PFSK-1 (cell line): Measurements from ENCODE around the gene ZKSCAN1.

Experiments used
- FOXP2 ChIP-seq: optimal IDR thresholded peaks from 2 replicates; pipeline ENCODE3; 2011; ENCODE audit warnings: borderline replicate concordance, control low read depth, inconsistent platforms; ENCODE audit not compliant: insufficient read depth; ENCODE audit errors: extremely low read length, extremely low read depth
- POLR2AphosphoS5 ChIP-seq: IDR thresholded peaks from 2 replicates; pipeline ENCODE4 v1.6.1; 2012; ENCODE audit warnings: low read depth, mild to moderate bottlenecking, control low read depth, low read length, moderate library complexity
- TAF1 ChIP-seq: IDR thresholded peaks from 2 replicates; pipeline ENCODE4 v1.6.1; 2012; ENCODE audit warnings: low read length, control low read depth, borderline replicate concordance; ENCODE audit not compliant: insufficient read depth

DNA sequence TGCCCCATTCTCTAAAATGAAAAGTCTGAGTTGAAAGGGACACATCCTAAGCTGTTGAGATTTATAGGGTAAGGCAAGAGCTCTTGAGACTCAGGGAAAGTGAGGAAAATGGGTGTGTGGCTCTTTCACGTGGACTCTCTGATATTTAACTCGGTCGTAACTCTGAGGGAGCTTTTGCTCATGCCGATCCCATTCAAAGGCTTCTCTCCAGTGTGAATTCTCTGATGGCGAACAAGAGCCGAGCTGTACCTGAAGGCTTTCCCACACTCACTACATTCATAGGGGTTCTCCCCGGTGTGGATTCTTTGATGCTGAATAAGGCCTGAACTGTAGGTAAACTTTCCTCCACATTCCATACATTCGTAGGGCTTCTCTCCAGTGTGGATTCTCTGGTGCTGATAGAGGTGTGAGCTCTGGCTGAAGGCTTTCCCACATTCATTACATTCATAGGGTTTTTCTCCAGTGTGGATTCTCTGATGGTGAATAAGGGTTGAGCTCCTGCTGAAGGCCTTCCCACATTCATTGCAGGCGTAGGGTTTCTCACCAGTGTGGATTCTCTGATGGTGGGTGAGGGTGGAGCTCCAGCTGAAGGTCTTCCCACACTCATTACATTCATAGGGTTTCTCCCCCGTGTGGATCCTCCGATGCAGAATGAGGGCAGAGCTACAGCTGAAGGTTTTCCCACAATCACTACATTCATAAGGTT lies 55.8 kb downstream of the ZKSCAN1 start:
- TF ChIP-seq TAF1: no peak
- TF ChIP-seq POLR2AphosphoS5: no peak
- TF ChIP-seq FOXP2: no peak
